Measurements from ENCODE around the gene PHF21A.
"Not testable (repeated sequence)": the region's sequence is repeated elsewhere in the genome, so short reads cannot be mapped to it uniquely, and the experiment has no call there.

Gene PHF21A

GRCh38 chr11:46020084-46020599 lies 101.1 kb downstream of the PHF21A start:
- DNase-seq = no peak

- no peak for DNase-seq
Measured at GRCh38 chr11:46018651-46019050, 102.6 kb downstream of the PHF21A start.

- DNase-seq = no peak
Measured at GRCh38 chr11:46017341-46017740, 103.9 kb downstream of the PHF21A start.

- DNase-seq = no peak
Measured at GRCh38 chr11:46015941-46016340, 105.3 kb downstream of the PHF21A start.

GRCh38 chr11:46014168-46014567 lies 107.1 kb downstream of the PHF21A start:
- DNase-seq = not testable (repeated sequence)

- DNase-seq = no peak
Measured at GRCh38 chr11:46012185-46012584, 109.1 kb downstream of the PHF21A start.

- no peak for DNase-seq
Measured at GRCh38 chr11:46010100-46010499, 111.2 kb downstream of the PHF21A start.

GRCh38 chr11:46009647-46010046 lies 111.6 kb downstream of the PHF21A start:
- DNase-seq = no peak

- no peak for DNase-seq
Measured at GRCh38 chr11:46006418-46007070, 114.7 kb downstream of the PHF21A start.

GRCh38 chr11:46003572-46003971 lies 117.7 kb downstream of the PHF21A start:
- no peak for DNase-seq

GRCh38 chr11:46002189-46002588 lies 119.1 kb downstream of the PHF21A start:
- no peak for DNase-seq

GRCh38 chr11:46001448-46001914 lies 119.8 kb downstream of the PHF21A start:
- DNase-seq = no peak

GRCh38 chr11:45997599-45997998 lies 123.7 kb downstream of the PHF21A start:
- DNase-seq = no peak

- no peak for DNase-seq
Measured at GRCh38 chr11:45995342-45995734, 125.9 kb downstream of the PHF21A start.

GRCh38 chr11:45994371-45995341 lies 126.6 kb downstream of the PHF21A start:
- DNase-seq = no peak

GRCh38 chr11:45993531-45994001 lies 127.7 kb downstream of the PHF21A start:
- DNase-seq = no peak

- no peak for DNase-seq
Measured at GRCh38 chr11:45988921-45989320, 132.3 kb downstream of the PHF21A start.

GRCh38 chr11:45985212-45985611 lies 136.0 kb downstream of the PHF21A start:
- DNase-seq = no peak

GRCh38 chr11:45984192-45984591 lies 137.1 kb downstream of the PHF21A start:
- no peak for DNase-seq

- no peak for DNase-seq
Measured at GRCh38 chr11:45983471-45983845, 137.8 kb downstream of the PHF21A start.

GRCh38 chr11:45982656-45983470 lies 138.4 kb downstream of the PHF21A start:
- DNase-seq = peak; percentile 74

- DNase-seq = not testable (repeated sequence)
Measured at GRCh38 chr11:45981826-45982225, 139.4 kb downstream of the PHF21A start.

- no peak for DNase-seq
Measured at GRCh38 chr11:45974806-45975205, 146.4 kb downstream of the PHF21A start.

Data from activated effector memory CD4-positive, alpha-beta T cell treated with anti-CD3 and anti-CD28 coated beads, Interleukin-2, amount 50 U/mL, for 16 hours (primary cell).